ENCODE results near the gene NMNAT1.
"Not testable (repeated sequence)": the region's sequence is repeated elsewhere in the genome, so short reads cannot be mapped to it uniquely, and the experiment has no call there.

NMNAT1 gene

GRCh38 chr1:9916452-9916851, 26.8 kb upstream of the NMNAT1 start:
- in situ Hi-C loops (cut with MboI; ENCODE audit: low pct_unique_long_range_greater_than_20kb, low sequenced_read_pairs), result no loop called here
- no peak for DNase-seq

GRCh38 chr1:9917495-9917894, 25.8 kb upstream of the NMNAT1 start:
- in situ Hi-C loops (cut with MboI; ENCODE audit: low pct_unique_long_range_greater_than_20kb, low sequenced_read_pairs); DNase-seq: not testable (repeated sequence)

- no peak for DNase-seq
- in situ Hi-C loops (cut with MboI; ENCODE audit: low pct_unique_long_range_greater_than_20kb, low sequenced_read_pairs), result no loop called here
These were observed 25.4 kb upstream of the NMNAT1 start for GRCh38 chr1:9917901-9918300.

GRCh38 chr1:9920606-9921005, 22.7 kb upstream of the NMNAT1 start:
- DNase-seq, result no peak
- in situ Hi-C loops (cut with MboI; ENCODE audit: low pct_unique_long_range_greater_than_20kb, low sequenced_read_pairs), result no loop called here

GRCh38 chr1:9922342-9922741, 20.9 kb upstream of the NMNAT1 start:
- in situ Hi-C loops (cut with MboI; ENCODE audit: low pct_unique_long_range_greater_than_20kb, low sequenced_read_pairs), result no loop called here
- no peak for DNase-seq

- DNase-seq, result peak; percentile 51
- in situ Hi-C loops (cut with MboI; ENCODE audit: low pct_unique_long_range_greater_than_20kb, low sequenced_read_pairs), result no loop called here
These were observed 16.0 kb upstream of the NMNAT1 start for GRCh38 chr1:9927259-9927658.

- in situ Hi-C loops (cut with MboI; ENCODE audit: low pct_unique_long_range_greater_than_20kb, low sequenced_read_pairs), result no loop called here
- peak; percentile 38 for DNase-seq
These were observed 13.6 kb upstream of the NMNAT1 start for GRCh38 chr1:9929431-9930385.

- DNase-seq, result peak; percentile 72
- in situ Hi-C loops (cut with MboI; ENCODE audit: low pct_unique_long_range_greater_than_20kb, low sequenced_read_pairs), result no loop called here
These were observed 806 bp upstream of the NMNAT1 start for GRCh38 chr1:9942399-9942938.

GRCh38 chr1:9946315-9946714, 3.0 kb downstream of the NMNAT1 start:
- DNase-seq, result no peak
- in situ Hi-C loops (cut with MboI; ENCODE audit: low pct_unique_long_range_greater_than_20kb, low sequenced_read_pairs), result no loop called here

- no peak for DNase-seq
- in situ Hi-C loops (cut with MboI; ENCODE audit: low pct_unique_long_range_greater_than_20kb, low sequenced_read_pairs), result no loop called here
These were observed 14.5 kb downstream of the NMNAT1 start for GRCh38 chr1:9957726-9958125.

GRCh38 chr1:9960011-9960410, 16.7 kb downstream of the NMNAT1 start:
- DNase-seq, result no peak
- in situ Hi-C loops (cut with MboI; ENCODE audit: low pct_unique_long_range_greater_than_20kb, low sequenced_read_pairs), result no loop called here

GRCh38 chr1:9960706-9961562, 17.7 kb downstream of the NMNAT1 start:
- in situ Hi-C loops (cut with MboI; ENCODE audit: low pct_unique_long_range_greater_than_20kb, low sequenced_read_pairs), result no loop called here
- no peak for DNase-seq

GRCh38 chr1:9984253-9984652, 41.0 kb downstream of the NMNAT1 start:
- in situ Hi-C loops (cut with MboI; ENCODE audit: low pct_unique_long_range_greater_than_20kb, low sequenced_read_pairs), result no loop called here

GRCh38 chr1:9985001-9985400, 41.7 kb downstream of the NMNAT1 start:
- DNase-seq, result no peak
- in situ Hi-C loops (cut with MboI; ENCODE audit: low pct_unique_long_range_greater_than_20kb, low sequenced_read_pairs), result no loop called here

More at GRCh38 chr1:9984253-9984652, 41.0 kb downstream of the NMNAT1 start:
- DNase-seq, result no peak

GRCh38 chr1:9989773-9990172, 46.5 kb downstream of the NMNAT1 start:
- no peak for DNase-seq
- in situ Hi-C loops (cut with MboI; ENCODE audit: low pct_unique_long_range_greater_than_20kb, low sequenced_read_pairs), result no loop called here

GRCh38 chr1:9990944-9991343, 47.7 kb downstream of the NMNAT1 start:
- in situ Hi-C loops (cut with MboI; ENCODE audit: low pct_unique_long_range_greater_than_20kb, low sequenced_read_pairs), result no loop called here
- DNase-seq, result no peak

GRCh38 chr1:9992910-9993309, 49.6 kb downstream of the NMNAT1 start:
- DNase-seq, result peak; percentile 65
- in situ Hi-C loops (cut with MboI; ENCODE audit: low pct_unique_long_range_greater_than_20kb, low sequenced_read_pairs), result no loop called here

GRCh38 chr1:9993561-9994075, 50.3 kb downstream of the NMNAT1 start:
- DNase-seq, result no peak
- in situ Hi-C loops (cut with MboI; ENCODE audit: low pct_unique_long_range_greater_than_20kb, low sequenced_read_pairs), result no loop called here
